Activated CD8-positive, alpha-beta memory T cell treated with anti-CD3 and anti-CD28 coated beads, Interleukin-2, amount 50 U/mL, for 24 hours (primary cell): ENCODE measurements around the gene KCNQ5.
"Not testable (repeated sequence)": the region's sequence is repeated elsewhere in the genome, so short reads cannot be mapped to it uniquely, and the experiment has no call there.

ENCODE experiments used
- DNase-seq: peaks from one replicate; pipeline ENCODE4 v3.0.0-alpha.2; 2020; ENCODE audit errors: extremely low read depth

Gene KCNQ5

GRCh38 chr6:72841195-72841594, 219.3 kb downstream of the KCNQ5 start:
- no peak for DNase-seq

DNA sequence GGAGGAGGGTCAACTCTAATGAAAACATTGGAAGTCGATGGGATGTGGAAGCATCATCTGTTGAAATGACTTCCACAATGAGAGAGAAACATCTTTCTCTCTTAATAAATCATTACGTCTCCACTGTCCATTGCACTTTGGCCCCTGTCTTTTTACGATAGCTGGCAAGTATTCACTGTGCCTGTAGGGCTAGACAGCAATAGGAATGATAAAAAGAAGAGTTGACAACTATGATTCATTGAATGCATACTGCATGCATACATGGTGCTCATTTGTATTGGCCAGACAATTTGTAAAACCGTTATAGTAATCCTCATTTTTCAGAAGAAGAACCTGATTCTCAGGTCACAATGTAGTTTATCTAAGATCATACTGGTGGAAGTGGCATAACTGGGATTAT, 220.3 kb downstream of the KCNQ5 start:
- DNase-seq: no peak

GRCh38 chr6:72844614-72845013, 222.8 kb downstream of the KCNQ5 start:
- DNase-seq: no peak

DNA sequence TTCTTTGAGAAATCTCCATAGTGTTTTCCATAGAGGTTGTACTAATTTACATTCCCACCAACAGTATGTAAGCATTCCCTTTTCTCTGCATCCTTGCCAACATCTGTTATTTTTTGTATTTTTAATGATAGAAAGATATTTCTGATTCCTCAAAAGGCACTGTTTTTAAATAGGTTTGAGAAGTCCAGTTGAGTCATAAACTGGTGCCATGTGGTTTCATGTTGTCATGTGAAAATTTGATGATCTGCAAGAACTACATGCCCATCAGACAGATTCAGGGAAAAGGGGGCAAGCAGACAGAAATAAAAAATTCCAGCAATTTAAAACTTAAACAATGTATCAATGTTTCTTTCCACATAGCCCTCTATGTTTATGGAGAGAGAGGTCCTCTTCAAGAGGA, 227.5 kb downstream of the KCNQ5 start:
- no peak for DNase-seq

- no peak for DNase-seq
Observed at GRCh38 chr6:72850040-72850439, 228.2 kb downstream of the KCNQ5 start.

DNA sequence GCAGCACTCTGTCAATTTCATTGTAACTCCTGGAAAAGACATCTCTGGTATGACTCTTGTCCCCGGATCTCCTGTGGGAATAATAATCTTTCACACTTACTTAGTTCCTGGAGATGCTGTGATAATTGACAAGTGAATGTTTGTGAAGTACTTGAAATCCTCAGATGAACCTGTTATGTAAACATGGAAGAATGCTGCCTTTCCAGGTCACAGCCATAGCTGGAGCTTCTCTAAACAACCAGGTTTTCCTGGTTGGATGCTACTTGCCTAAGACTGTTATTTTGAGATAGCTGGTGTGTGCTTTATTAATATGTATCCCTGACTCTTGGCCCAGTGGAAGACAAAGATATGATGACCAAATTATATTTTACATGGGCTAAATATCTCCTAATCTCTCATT, 228.6 kb downstream of the KCNQ5 start:
- no peak for DNase-seq

GRCh38 chr6:72855471-72855870, 233.6 kb downstream of the KCNQ5 start:
- no peak for DNase-seq

GRCh38 chr6:72856801-72857200, 234.9 kb downstream of the KCNQ5 start:
- DNase-seq: no peak

GRCh38 chr6:72857791-72858585, 236.1 kb downstream of the KCNQ5 start:
- no peak for DNase-seq

DNA sequence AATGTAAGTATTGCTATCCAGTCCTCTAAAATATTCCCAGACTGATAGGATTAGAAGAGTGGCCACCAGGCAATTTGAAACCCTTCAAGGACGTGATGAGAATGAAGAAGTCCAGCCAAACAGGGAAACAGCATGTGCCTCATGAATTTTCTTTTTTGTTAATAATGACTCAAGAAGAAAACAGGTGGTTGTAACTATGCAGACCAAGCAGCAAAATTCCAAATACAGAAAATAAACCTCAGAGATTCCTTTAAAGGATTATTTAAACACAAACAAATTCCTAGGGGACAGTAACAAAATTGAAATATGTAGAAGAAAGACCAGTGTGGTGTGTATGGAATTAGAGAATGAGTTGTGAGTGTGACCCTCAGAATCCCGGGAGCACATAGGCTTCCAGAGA, 239.2 kb downstream of the KCNQ5 start:
- no peak for DNase-seq

- no peak for DNase-seq
Observed at GRCh38 chr6:72861935-72862432, 240.1 kb downstream of the KCNQ5 start.

DNA sequence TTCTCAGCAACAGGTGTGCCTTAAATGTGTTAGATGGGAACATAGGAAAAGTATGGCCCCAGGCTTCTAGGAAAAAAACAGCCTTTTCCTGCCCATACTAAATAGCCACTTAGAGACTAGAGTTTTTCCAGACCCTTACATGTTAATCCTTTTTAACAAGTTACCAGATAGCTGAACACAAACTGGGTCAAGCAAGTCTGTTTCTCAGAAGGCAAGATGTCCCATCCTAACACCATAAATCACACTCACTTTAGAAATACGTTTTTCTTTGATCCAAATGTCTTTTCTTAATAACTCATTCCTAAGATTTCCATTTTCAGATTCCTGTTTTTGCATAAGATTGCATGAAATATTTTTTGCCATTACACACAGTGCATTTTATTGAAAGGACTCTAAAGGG, 241.3 kb downstream of the KCNQ5 start:
- no peak for DNase-seq

GRCh38 chr6:72864236-72864635, 242.4 kb downstream of the KCNQ5 start:
- no peak for DNase-seq

- no peak for DNase-seq
Observed at GRCh38 chr6:72864799-72865198, 242.9 kb downstream of the KCNQ5 start.

DNA sequence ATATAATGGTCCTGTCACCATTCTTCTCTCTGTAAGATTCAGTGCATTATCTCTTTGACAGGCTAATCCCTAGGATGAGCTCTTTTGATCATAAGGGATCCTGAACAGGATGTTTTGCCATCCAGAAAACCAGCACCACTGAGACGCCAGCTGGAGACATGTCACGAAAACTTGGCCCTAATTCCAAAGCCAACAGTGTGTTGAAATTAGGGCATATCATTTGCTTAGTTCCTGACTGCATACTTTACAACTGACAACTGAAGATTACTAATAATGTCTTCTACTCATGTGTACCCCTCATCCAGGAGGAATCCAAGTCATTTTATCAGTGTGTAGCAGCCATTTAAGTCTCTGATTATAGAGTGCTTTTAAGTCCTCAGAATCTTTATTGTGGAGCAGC, 243.6 kb downstream of the KCNQ5 start:
- DNase-seq: no peak

DNA sequence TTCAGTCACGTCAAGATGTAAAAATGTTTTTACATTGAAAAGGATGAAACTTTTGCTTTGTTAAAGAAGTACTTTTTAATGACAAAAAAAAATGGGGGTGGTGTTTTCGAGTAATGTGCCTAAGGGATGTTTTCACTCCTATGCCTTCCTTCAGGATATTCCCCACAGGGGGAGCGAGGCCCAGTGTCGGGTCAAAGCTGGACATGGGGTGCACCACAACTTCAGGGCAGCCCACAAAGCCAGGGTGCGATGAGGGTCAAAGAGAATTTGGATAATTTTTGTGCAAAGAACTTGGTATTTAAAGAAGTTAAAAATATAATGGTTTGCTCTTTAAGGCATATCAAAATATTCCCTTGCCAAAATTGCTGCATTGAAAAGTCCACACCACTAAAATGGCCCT, 247.8 kb downstream of the KCNQ5 start:
- no peak for DNase-seq

DNA sequence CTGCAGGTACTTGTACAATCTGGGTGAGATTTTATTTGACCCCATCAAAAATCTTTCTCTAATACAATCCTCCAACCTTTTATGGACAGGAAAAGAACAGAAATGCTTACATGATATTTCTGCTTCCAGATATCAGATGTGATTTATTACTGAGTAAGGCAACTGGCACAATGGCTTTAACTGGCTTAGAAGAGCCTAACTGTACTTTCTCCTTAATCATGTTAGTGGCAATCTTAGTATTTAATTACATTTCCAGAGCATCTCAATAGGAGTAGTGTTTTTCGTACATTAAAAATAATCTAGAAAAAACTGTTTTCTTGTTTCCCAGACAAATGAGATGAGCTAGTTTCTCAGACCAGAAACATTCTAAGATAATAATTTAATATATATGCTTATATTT, 251.6 kb downstream of the KCNQ5 start:
- DNase-seq: no peak

DNA sequence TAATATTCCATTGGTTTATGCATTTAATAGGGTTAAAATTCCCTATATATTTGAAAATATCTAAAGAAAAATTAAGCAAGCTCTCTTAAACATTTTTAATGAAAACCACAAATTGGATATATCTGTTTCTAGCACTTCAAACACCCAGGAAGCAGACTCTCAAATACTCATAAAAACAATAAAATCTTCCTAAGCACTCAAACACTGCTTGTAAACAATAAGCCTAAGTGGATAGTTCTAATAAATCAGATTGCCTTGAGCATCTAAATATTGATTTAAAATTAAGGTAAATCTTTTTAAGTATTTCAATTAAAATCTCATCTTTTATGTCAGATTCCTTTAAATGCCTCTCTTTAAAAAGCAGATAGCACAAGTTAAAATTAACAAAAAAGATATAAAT, 254.4 kb downstream of the KCNQ5 start:
- DNase-seq: no peak

DNA sequence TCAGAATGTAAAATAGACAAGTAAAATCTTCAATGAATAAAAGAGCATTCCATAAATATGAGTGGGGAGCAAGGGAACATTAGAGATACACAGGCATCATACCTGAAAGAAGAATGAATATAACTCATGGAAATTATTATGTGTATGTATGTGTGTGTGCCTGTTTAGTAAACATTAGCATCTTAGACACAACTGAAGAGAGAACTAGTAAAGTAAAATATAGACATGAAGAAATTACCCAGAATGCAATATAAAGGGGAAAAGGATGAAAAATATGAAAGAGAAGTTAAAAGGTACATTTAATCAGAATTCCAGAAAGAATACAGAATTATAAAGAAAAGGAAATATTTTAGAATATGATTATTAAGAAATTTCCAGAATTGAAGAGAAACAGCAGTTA, 264.3 kb downstream of the KCNQ5 start:
- no peak for DNase-seq

DNA sequence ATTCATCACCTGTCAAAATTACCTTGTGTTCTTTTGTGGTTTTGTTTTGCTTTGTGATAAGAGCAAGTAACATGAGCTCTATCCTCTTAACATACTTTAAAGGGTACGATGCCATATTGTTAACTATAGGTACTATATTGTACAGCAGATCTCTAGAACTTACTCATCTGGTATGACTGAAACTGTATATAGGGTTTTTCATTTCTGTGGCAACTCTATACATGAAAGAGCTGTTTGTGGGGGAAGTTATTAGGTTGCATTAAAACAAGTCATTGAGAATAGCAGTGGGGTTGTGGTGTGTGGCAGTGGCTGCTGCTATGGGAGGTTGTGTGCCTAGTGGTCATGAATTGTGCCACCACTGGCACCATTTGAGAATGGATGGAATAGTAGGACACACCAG, 268.4 kb downstream of the KCNQ5 start:
- DNase-seq: no peak

DNA sequence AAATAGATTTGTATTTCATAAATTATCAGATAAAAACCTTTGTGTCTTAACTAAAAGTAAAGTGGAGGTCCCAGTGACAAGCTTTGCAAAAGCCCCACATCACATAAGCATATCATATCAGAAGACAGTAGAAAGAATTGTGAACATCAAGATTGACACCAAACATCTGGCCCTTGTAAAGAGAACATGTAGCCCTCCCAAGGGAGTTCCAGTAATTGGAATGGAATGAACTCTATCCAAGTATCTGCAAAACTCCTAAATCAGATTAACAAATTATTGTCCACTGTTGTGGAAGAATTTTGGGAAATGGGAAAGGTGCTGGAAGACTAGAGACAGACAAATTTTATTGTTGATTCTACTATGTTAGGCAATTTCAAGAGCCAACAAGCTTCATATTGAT, 268.8 kb downstream of the KCNQ5 start:
- no peak for DNase-seq

GRCh38 chr6:72892901-72893300, 271.0 kb downstream of the KCNQ5 start:
- no peak for DNase-seq

- DNase-seq: no peak
Observed at GRCh38 chr6:72894091-72894490, 272.2 kb downstream of the KCNQ5 start.

DNA sequence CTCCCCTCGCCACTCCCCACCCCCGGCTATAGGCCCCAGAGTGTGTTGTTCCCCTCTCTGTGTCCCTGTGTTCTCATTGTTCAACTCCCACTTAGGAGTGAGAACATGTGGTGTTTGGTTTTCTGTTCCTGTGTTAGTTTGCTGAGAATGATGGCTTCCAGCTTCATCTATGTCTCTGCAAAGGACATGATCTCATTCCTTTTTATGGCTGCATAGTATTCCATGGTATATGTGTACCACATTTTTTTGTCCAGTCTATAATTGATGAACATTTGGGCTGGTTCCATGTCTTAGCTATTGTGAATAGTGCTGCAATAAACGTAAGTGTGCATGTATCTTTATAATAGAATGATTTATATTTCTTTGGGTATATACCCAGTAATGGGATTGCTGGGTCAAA, 276.4 kb downstream of the KCNQ5 start:
- not testable (repeated sequence) for DNase-seq
